SHP77 (cell line): Measurements from ENCODE around the gene TRPM8.
"Not testable (repeated sequence)": the region's sequence is repeated elsewhere in the genome, so short reads cannot be mapped to it uniquely, and the experiment has no call there.

Source experiments
- DNase-seq, 2 experiments: peaks; one replicate each; lab custom pipeline; 2025; lab: John Stamatoyannopoulos, UW

Gene TRPM8

DNA sequence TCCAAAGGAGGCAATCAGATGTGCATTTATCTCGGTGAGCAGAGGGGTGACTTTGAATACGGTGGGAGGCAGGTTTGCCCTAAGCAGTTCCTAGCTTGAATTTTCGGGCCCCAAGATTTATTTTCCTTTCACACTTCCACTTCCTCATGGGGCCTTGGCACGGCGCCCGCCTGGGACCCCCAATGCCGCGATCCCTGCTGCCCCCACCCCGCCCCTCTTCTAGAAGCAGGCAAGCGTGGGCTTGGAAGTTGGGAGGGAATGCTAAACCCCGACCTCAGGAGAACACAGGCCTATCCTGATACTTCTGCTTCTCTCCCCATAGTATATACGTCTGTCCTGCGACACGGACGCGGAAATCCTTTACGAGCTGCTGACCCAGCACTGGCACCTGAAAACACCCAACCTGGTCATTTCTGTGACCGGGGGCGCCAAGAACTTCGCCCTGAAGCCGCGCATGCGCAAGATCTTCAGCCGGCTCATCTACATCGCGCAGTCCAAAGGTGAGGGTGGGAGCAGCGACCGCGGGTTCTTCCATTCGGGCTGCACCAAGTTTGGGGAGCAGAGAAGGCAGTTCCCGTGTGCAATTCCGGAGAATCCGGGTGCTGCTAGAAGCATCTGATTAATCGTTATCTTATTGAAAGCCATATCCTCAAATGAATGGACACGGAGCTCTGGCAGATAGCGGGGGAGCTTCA is 21.6 kb downstream of the TRPM8 start:
- no peak for DNase-seq

DNA sequence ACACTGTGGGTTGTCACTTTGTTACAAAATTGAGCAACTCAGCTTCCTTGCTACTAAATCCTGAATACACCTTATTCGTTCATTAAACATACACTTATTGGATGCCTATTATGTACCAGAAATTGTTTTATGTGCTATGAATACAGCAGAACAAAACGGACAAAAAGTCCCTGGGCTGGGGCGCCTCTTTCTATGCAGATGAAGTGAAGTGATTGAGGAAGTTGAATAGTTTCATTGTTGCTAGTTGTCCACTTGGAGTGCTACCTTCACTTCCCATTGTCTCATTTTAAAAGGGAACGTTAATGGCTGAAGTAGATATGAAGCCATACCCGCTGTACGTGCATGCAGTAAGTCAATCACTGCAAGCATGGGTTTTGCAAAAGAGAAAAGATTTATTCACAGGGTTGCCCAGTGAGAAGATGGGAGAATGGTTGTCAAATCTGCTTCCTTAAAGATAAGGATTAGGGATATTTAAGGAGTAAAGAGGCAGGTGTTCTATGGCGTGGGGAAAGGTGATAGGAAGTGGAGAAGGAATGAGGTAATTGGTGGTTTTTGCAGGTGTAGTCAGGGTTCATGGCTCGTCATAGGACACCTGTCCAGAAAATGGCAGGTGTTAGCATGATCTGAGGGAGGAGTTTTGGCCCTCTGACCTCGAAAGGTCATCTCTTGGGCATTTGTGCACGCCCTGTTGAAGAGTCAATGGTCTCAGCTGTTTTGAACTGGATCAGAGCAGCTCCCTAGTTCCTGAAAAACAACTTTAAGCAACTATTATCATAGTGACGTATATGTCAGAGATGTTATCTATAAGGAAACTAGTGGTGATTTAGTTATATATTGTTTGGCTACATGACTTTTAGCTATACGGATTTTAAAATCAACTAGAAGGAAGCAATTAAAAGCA is 23.5 kb downstream of the TRPM8 start:
- peak in 1 of 2 experiments; percentile 9 for DNase-seq

DNA sequence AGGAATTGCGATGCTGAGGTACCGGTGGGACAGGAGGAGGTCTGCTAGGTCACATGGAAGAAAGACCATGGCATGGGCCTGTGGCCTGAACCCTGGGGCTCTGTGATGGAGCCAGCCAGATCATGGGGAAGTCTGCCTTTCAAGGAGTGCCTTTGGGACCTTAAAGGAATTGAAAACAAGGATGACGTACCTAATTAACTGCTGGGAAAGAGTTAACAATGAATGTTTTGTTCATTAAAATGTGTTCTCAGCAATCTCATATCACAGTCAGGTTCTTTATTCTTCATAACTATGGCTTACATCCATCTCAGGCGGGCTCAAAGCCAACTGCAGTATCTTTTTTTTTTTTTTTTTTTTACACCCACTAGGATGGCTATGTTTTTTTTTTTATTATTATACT is 25.6 kb downstream of the TRPM8 start:
- DNase-seq = no peak

DNA sequence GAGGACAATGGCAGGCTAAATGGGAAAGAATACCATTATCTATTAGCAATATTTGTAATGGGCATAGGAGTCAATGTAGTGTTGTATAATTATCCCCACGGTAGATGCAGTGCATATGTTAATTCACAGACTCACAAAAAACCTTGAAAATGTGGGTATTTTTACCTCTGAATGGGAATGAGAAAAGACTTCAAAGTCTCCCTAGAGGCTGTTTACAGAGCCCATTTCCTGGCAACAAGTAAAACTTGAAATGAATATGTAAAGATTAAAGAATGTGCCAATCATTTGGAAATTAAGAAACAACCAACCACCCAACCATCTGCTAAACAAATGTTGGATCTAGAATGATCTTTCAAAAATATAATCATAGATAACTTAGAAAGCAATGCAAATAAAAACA is 27.1 kb downstream of the TRPM8 start:
- no peak for DNase-seq

DNA sequence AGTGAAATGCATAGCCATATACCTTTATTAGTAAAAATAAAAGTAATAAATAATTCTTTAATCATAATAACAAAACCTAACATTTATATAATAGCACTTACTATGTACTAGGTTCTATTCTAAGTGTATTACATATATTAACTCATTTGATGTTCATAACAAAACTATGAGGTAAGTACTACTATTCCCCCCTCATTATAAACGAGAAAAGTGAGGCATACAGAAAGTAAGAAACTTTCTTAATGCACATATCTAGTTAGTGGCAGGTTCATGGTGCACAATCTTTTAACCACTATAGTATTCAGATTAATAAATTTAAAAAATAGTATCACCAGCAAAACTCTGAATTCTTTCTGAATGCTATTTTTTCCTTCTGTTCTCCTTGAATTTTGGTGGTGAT is 27.5 kb downstream of the TRPM8 start:
- DNase-seq = no peak

DNA sequence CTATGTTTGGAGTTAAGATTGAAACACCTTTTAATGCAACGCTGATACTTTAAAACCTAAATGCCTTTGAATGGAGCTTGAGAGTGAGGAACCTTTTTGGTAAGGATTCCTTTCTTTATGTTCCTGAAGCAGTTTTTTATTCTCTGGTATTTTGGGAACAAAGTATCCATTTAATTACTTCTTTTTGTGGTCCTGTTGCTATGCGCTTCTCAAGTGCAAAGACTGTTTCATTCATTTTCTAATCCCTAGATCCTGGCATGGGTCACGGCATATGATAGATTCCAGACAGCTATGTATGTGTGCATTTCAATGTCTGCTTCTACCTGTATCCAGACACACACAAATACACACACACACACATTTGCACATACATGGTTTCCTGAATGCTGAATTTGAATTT is 28.0 kb downstream of the TRPM8 start:
- no peak for DNase-seq

DNA sequence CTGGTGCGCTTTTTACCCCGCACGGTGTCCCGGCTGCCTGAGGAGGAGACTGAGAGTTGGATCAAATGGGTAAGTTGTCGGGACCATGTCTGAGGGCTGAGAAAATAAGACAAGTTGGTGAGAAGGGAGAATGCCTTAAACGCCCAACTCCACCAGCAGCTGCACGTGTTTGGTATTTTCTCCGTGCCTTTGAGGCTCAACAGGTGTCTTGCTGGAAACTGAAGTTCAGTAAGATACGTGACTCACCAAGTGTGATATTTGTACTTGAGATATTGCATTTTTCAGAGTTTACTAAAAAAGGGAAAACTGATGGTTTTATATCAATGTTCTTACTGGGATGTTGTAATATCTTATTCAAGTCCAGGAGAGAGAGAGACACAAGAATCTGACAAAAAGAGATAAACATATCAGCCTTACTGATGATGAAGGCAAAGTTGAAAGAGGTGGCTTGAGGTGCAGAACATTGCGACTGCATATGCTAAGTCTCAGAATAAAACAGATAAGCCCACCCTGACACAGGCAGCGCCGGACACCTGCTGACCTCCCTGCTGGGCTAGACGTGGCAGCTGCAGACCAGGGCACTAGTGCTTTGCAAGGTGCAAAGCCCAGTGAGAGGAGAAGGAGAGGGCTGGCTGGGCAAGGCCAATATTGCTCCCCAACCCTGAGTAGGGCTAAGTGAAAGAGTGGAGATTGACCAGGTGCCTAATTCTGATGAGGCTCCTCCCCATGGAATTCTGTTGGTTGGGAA is 33.1 kb downstream of the TRPM8 start:
- DNase-seq = no peak

DNA sequence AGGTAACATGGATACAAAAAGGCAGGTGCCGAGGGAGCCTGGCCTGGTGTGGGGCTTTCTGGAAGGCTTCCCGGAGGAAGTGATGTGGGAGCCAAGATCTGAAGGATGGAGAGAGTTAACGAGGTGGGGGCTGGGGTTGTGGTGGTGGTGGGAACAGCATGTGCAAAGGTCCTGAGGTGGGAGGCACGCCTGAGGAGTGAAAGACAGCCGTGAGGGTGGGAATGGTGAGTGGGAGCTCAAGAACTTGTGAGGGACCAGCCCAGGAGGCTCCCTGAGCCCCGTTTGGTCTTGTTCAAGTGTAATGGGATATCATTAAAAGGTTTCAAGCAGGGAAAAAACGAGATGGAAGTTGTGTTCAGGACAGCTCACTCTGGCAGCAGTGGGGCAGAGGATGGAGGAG is 35.2 kb downstream of the TRPM8 start:
- DNase-seq = no peak

DNA sequence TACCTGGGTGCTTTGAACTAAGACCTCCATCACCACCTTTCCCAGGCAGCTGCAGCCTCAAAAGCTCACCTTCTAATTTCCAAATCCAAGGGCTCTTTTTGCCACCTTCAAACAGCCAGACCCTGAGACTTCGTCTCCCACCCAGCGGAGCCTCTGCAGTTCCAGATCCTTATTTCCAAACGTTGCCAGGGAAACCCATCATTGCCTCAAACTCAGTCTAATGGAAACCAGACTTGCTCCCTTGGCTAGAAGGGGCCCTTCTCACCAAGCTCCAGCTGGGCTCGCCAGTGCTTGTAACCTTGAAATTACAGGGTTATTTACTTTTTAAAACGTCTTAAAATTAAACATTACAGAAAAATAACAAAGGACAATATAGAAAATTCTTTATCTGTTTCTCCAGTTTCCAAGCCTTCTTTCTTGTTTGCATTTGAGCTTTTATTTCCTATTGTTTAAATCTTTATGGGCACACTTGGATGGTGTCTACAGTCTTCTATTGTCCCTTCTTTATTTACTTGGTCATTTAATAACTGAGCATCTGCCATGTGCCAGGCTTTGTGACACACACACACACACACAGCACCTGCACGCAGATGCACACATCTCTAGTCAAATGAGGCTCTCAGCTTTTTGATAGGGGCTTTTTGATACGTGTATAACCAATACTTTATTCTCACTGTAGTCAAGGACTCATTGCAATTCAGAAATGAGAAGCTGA is 36.1 kb downstream of the TRPM8 start:
- DNase-seq = peak; percentile 71 to 81

DNA sequence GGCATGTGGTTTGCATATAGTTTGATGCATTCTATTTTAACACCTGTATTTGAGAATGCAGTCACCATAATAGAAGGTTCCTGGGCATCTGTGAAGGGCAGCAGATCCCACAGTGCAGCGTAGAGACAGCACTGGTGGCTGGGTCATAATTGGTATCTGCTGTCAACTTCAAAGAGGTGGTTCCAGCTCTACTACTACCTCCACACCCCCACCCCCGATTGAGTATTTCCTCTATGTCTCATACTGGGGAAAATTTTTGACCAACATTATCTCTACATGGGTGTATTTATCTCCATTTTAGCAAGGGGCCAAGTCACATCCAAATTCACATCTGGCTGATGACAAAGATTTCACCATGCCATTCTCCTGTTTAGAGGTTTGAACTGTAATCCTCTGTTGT is 43.0 kb downstream of the TRPM8 start:
- DNase-seq = no peak

DNA sequence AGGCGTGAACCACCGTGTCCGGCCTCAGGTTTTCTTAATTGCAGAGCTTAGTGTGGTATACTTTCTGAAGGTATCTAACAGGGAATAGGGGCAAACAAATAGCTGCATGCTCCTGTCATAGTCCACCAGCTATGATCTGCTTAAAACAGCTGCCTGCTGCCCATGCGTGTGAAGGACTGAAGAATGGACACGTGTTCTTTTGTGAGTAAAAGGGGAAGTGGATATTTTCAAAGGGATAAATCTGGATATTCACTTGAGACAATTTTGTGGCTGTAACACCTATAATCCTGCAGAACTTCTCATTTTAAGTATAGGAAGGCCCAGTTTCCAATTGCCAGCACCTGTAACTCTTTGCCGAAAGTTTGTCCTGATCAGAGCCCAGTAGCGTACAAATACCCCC is 44.7 kb downstream of the TRPM8 start:
- no peak for DNase-seq

DNA sequence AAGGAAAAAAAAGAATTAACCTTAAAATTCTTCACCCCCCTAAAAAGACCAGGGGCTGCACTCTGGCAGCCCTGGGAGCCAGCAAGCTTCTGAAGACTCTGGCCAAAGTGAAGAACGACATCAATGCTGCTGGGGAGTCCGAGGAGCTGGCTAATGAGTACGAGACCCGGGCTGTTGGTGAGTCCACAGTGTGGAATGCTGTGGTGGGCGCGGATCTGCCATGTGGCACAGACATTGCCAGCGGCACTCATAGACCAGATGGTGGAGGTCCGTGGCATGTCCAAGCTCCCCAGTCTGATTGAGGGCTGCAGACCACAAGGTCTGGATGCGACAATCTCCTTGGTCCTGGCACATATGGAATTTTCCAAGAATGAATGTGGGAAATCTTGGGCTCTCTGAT is 47.4 kb downstream of the TRPM8 start:
- no peak for DNase-seq

DNA sequence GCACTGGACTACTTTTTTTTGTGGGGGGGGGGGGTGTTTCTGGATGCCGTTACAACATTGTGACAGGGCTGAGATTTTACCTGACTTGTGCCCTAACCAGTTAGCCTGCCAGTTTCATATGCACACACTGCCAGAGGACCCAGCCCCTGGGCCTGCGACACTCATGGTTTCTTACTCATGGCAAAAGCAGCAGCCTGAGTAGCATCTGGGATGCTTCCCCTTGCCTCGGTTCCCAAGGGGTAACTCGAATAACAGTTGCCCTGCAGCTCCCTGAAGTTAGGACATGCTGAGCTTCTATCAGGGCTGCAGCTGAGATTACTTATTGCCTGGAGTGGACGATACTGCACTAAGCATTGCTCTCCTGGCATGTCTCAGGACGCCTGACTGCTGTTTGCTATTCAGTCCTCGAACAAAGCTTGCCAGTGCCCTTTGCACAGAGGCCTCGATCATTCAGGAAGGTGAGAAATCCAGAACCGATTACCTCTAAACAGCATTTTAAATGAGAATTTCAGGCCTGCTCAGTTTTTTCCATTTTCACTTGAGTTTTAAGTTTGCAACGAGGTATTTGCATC is 47.9 kb downstream of the TRPM8 start:
- DNase-seq = no peak

DNA sequence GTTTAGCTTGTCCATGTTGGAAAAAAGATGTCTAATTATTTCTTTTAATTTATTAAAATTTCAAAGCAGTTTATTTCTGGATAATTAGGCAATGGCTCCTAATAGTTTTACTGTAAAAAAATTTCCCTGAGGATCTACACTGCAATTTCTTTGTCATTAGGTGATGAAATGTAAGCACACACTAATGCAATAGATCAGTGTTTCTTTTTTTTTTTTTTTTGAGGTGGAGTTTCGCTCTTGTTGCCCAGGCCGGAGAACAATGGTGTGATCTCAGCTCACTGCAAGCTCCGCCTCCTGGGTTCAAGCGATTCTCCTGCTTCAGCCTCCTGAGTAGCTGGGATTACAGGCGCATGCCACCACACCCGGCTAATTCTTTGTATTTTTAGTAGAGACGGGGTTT is 48.5 kb downstream of the TRPM8 start:
- not testable (repeated sequence) for DNase-seq

DNA sequence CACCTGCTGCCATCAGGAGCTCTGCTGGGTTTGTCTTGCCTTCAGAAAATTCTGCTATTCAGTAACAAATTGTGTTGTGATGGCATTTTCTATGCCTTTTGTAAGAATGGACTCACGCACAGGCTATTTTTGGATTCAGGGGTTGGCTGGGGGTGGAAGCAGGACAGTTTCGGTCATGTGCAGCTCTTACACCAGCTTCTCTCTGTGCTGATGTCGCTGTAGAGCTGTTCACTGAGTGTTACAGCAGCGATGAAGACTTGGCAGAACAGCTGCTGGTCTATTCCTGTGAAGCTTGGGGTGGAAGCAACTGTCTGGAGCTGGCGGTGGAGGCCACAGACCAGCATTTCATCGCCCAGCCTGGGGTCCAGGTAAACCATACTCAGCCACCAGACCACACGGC is 49.2 kb downstream of the TRPM8 start:
- DNase-seq = no peak

DNA sequence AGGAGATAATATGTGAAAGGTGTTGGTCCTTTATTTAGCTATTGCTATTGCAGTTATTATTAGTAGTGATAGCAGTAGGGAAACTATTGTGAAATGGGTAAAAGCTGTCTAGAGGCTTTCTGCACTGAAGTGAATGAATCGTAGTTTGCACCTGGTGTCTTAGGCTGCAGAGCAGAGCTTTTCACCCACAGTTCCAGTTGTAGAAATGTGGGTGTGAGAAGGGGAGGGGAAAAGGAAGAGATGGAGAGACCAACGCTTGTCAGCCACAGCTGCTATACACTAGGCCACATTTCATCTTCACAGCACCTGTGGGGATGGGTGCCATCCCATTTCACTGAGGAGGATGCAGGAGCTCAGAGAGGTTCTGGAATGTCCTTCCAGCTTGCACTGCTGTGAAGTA is 50.0 kb downstream of the TRPM8 start:
- DNase-seq = no peak

DNA sequence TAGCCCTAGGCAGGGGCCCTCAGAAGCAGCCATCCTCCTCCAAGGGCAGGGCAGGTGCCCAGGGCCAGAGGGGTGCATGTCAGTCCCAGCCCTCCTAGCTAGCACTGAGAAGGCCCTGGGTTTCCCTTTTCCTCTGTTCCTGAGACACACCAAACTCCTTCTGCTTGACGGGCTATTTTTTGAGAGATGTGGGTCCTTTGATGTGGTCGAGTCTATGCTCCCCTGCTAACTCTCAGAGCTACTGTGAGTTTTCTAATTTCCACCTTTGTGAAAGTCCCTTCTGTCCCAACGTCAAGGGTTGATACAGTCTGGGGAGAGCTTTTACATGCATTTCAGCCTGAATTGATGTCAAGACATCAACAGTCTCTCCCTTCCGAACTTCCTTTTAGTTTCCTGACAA is 51.4 kb downstream of the TRPM8 start:
- no peak for DNase-seq

DNA sequence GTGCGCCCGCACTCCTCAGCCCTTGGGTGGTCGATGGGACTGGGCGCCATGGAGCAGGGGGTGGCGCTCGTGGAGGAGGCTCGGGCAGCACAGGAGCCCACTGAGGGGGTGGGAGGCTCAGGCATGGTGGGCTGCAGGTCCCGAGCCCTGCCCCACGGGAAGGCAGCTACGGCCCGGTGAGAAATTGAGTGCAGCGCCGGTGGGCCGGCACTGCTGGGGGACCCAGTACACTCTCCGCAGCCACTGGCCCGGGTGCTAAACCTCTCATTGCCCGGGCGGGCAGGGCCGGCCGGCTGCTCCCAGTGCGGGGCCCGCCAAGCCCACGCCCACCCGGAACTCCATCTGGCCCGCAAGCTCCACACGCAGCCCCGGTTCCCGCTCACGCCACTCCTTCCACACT is 55.3 kb downstream of the TRPM8 start:
- not testable (repeated sequence) for DNase-seq

DNA sequence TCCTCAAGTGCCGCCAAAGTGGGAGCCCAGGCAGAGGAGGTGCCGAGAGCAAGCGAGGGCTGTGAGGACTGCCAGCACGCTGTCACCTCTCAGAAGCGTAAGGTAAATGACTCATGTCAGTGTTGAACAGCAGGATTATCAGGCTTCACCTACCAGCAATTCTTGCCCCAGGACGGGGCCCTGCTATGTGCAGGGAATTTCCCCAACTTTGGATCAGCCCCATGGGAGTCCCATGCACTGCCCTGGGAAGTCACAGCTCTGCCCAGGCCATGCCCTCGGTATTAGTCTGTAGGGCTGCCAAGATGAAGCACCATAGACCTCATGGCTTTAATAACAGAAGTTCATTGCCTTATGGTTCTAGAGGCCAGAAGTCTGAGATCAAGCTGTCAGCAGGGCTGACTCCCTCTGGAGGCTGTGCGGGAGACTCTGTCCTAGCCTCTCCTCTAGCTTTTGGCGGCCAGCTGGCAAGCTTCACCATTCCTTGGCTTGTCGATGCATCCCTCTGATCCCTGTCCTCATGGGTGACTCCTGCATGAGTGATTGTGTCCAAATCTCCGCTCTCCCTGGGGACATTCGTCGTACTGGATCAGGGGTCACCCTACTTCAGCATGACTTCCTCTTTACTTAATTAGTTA is 55.9 kb downstream of the TRPM8 start:
- no peak for DNase-seq

DNA sequence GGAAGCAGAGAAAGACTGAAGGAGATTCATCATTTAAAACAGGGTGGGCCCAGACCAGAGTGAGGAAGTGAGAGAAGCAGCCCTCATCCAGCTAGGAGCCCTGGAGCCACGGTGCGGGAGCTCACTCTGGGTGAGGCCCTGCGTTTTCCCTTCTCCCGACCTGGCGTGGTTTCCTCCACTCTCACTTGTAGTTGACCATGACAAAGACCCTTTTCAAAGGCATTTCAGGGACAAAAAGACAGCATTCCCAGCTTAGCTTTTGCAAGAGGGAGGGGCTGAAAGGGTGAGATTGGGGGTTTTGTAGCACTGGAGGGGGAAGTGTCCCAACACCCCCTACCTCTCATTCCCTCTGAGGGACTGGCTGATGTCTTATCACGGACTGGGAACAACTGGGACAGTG is 56.6 kb downstream of the TRPM8 start:
- no peak for DNase-seq

DNA sequence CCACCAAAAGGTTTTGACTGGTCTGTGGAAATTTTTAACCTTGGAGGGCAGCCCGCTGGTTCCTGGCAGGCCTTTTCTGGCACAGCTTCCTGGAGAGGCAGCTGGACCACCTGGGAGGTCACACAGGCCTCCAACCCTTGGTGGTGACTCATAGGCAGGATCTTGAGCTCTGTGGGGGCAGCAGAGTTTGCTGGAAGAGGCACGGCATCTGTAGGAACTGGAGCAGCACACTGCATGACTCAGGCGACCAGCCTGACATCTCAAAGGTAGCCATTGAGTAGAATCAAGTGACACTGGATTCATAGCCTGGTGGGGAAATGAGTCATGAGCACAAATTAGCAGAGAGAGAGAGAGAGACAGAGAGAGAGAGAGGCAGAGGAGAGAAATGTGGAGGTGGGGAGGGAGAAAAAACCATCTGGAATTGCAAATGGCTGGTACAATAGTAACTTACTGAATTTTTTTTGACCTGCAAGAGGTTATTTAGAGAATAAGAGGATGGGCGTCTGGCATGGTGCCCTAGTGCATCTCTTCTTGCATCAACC is 57.4 kb downstream of the TRPM8 start:
- peak; percentile 70 to 82 for DNase-seq
